GM18507 (cell line): Measurements from ENCODE around the gene GPR137B.

Experiments
- DNase-seq: peaks from one replicate; pipeline ENCODE4 v3.0.0; 2011; ENCODE audit warnings: low read depth; ENCODE audit not compliant: insufficient read length; ENCODE audit errors: extremely low spot score
- FAIRE-seq: peaks from 2 replicates; lab custom pipeline; 2011; peaks lifted over from hg19 to GRCh38; lab: Jason Lieb, UNC

The GPR137B gene

GRCh38 chr1:236141447-236142252 lies 689 bp upstream of the GPR137B start:
- FAIRE-seq (no peak), DNase-seq (no peak)

GRCh38 chr1:236143104-236143948 lies 987 bp downstream of the GPR137B start:
- DNase-seq (no peak), FAIRE-seq (peak; percentile 56)

- FAIRE-seq, result peak; percentile 53
- DNase-seq, result no peak
Observed at GRCh38 chr1:236144033-236144432, 1.7 kb downstream of the GPR137B start.

- FAIRE-seq, result peak; percentile 69
Observed at GRCh38 chr1:236144446-236145150, 2.3 kb downstream of the GPR137B start.

GRCh38 chr1:236147068-236147467 lies 4.7 kb downstream of the GPR137B start:
- FAIRE-seq (no peak), DNase-seq (no peak)

More at GRCh38 chr1:236144446-236145150, 2.3 kb downstream of the GPR137B start:
- DNase-seq, result no peak

GRCh38 chr1:236147521-236148469 lies 5.5 kb downstream of the GPR137B start:
- DNase-seq (no peak), FAIRE-seq (no peak)

- DNase-seq, result no peak
- FAIRE-seq, result no peak
Observed at GRCh38 chr1:236148470-236148845, 6.1 kb downstream of the GPR137B start.

- DNase-seq (no peak), FAIRE-seq (no peak)
Observed at GRCh38 chr1:236149003-236149595, 6.8 kb downstream of the GPR137B start.

GRCh38 chr1:236149696-236150228 lies 7.4 kb downstream of the GPR137B start:
- DNase-seq, result no peak
- FAIRE-seq, result no peak

GRCh38 chr1:236150311-236150955 lies 8.1 kb downstream of the GPR137B start:
- FAIRE-seq (no peak), DNase-seq (no peak)

GRCh38 chr1:236150986-236151385 lies 8.6 kb downstream of the GPR137B start:
- no peak for DNase-seq
- FAIRE-seq, result no peak

GRCh38 chr1:236151739-236152424 lies 9.5 kb downstream of the GPR137B start:
- no peak for DNase-seq
- FAIRE-seq, result no peak

GRCh38 chr1:236154126-236154525 lies 11.8 kb downstream of the GPR137B start:
- FAIRE-seq (no peak), DNase-seq (no peak)

- DNase-seq (no peak), FAIRE-seq (no peak)
Observed at GRCh38 chr1:236154671-236155398, 12.5 kb downstream of the GPR137B start.

GRCh38 chr1:236155399-236155767 lies 13.0 kb downstream of the GPR137B start:
- no peak for FAIRE-seq
- no peak for DNase-seq

GRCh38 chr1:236155841-236156503 lies 13.6 kb downstream of the GPR137B start:
- DNase-seq, result no peak
- FAIRE-seq, result no peak
